ENCODE data around the gene GK2.

DNA sequence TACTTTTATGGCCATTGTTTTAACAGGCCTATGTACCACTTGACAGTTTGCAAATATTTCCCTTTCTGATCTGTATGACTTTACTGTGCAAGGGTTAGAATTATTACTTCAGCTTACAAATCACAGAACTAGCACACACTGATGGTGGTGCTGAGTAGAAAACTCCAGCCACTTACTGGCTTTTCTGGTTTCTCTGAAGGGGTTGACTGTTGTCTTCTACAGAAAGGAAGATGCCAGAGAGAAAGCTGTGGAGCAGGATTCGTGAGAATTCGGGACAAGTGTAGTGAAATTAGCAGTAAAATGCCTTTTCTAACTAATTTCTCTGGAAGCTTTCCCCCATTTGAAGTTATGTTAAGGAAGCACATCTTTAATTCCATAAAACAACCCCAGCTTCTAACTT, 46.6 kb upstream of the GK2 start:
- TF ChIP-seq, protein P1, sequence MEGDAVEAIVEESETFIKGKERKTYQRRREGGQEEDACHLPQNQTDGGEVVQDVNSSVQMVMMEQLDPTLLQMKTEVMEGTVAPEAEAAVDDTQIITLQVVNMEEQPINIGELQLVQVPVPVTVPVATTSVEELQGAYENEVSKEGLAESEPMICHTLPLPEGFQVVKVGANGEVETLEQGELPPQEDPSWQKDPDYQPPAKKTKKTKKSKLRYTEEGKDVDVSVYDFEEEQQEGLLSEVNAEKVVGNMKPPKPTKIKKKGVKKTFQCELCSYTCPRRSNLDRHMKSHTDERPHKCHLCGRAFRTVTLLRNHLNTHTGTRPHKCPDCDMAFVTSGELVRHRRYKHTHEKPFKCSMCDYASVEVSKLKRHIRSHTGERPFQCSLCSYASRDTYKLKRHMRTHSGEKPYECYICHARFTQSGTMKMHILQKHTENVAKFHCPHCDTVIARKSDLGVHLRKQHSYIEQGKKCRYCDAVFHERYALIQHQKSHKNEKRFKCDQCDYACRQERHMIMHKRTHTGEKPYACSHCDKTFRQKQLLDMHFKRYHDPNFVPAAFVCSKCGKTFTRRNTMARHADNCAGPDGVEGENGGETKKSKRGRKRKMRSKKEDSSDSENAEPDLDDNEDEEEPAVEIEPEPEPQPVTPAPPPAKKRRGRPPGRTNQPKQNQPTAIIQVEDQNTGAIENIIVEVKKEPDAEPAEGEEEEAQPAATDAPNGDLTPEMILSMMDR (IDR thresholded peaks at IDR 0.05; ENCODE audit: low read depth, low read length): no peak
- TF ChIP-seq MYC (IDR thresholded peaks at IDR 0.05; ENCODE audit: low read depth, low read length): no peak
